GM19238 (cell line): Measurements from ENCODE around the gene EXT2.

Experiments
- DNase-seq: peaks from one replicate; pipeline ENCODE4 v3.0.0; 2011; ENCODE audit warnings: low spot score; ENCODE audit not compliant: insufficient read length

Gene EXT2

DNA sequence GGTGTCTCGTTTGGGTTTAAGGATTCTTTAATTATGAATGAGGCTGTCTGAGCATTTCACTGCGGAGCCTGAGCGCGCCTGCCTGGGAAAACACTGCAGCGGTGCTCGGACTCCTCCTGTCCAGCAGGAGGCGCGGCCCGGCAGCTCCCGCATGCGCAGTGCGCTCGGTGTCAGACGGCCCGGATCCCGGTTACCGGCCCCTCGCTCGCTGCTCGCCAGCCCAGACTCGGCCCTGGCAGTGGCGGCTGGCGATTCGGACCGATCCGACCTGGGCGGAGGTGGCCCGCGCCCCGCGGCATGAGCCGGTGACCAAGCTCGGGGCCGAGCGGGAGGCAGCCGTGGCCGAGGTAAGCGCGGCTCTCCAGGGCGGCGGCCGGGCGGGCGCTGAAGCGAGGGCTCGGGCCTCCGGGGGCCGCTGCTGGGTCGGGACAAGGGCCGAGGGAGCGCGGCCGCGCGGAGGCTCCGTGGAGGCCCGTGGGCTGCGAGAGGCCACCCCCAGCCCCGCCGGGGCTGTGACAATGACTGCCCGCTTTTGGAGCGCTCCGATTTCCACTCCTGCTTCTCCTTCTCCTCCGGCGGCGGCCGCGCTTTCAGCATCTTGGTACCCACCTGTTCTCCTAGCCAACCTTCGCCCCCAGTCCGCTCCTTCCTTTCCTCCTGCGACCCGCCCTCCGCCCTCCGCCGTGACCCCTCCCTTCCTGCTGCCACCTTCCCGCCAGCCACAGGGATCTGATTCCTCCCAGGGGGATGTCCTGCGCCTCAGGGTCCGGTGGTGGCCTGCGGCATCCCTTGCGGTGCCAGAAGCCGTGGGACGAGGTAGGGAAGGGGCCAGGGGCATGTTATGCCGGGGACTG, at the start of gene EXT2:
Gene EXT2, plus strand, starts transcription at position 173 of the 854 bp plus-strand sequence. CDS start 12,035 bp downstream, outside the sequence.
- DNase-seq: peak; percentile 90

DNA sequence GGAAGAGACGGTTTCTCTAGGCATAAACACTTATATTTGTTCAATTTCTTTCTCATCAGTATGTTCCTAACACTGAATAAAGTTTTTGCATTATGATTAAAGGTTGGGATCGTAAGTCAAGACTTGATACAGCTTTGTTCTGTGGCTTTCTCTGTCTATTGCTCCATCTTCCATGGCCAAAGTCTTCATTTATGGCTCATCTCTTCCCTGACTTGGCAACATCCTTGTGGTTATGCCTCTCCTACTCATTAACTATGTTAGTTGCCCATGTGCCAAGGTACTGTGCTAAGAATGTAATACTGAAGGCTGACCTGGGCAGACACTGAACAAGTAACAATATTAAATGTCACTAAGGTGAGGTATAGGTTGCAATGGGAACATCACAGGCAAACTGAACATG, 49.3 kb upstream of the EXT2 start:
- DNase-seq: no peak

DNA sequence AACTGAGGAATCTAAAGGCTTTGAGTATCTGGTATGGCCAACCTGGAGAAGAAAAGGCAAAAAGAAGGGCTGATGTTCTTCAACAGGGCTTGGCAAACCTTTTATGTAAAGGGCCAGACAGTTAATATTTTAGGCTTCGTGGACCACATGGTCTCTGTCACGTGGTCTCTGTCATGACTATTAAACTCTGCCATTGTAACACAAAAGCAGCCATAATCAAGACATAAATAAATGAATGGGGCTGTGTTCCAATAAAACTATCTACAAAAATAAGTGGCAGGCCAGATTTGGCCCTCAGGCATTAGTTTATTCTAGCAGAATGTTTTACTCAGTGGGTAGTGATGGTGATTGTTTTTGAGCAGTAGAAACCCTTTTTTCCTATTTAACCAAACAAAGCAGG, 48.2 kb upstream of the EXT2 start:
- DNase-seq: no peak

DNA sequence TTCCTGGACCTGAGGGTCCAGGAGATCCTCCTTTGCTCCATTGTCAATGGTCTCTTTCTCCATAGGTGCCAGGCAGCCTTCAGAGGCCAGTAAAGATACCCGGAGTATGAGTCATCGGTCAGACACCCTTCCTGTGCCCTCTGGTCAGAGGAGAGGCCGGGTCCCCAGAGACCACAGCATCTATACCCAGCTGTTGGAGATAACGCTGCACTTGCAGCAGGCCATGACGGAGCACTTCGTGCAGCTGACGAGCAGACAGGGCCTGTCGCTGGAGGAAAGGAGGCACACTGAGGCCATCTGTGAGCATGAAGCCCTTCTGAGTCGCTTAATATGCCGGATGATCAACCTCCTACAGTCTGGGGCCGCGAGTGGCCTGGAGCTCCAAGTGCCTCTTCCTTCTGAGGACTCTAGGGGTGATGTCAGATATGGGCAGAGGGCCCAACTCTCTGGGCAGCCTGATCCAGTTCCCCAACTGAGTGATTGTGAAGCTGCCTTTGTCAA, 47.5 kb upstream of the EXT2 start, which contains the start of gene ACCSL:
Gene ACCSL, plus strand, starts transcription at position 51 of the 501 bp plus-strand sequence. Its CDS starts 56 bp downstream, at position 107.
- DNase-seq: no peak

DNA sequence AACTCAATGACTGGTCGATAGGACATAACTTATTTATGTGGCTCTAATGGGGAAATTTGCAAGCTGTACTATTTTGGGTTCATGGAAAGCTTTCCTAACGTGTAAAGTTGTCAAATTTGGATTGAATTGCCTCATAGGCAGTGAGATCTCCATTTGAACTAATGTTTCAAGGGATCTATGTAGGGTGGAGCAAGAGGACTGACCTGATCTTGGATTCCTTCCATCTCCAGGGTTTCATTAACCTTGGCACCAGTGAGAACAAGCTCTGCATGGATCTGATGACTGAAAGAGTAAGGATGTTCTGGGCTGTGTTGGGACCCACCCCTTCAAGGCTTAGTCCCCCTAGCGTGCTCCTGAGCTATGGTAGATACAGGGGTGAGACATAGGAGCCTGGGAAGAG, 45.6 kb upstream of the EXT2 start:
- no peak for DNase-seq

DNA sequence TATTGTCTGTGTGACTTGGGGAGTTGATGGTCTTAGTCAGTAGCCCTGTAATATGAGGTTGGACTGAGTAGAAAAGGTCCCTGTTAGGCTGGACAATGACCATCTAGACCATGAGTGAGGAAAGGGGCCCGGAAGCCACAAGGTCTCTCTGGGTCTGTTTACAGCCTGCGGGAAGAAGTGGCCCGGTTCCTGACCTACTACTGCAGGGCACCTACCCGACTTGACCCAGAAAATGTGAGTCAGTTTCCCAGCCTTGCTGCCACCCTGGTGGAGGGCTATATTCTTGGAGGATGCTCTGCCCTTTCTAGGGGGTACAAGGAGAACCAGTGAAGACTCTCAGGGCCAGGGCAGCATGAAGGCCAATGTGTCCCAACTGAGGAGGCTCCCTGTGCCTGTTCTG, 44.3 kb upstream of the EXT2 start:
- DNase-seq: no peak

DNA sequence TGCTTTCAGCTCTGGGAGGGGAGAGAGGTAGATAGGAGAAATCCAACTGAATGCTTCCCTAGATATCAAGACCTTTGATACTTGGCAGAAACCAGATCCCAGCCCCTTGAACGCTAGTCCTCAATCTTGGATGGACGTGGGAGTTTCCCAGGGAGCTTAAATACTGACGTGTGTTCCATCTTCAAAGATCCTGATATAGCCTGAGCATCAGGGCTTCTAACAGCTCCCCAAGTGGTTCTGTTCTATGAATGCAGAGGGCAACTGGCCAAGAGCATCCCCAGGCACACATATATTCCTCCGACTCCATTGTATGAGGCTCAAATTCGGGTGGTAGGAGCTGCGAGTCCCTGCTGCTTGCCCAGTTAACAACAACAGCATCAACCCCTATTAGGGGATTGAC, 38.1 kb upstream of the EXT2 start:
- DNase-seq: no peak

DNA sequence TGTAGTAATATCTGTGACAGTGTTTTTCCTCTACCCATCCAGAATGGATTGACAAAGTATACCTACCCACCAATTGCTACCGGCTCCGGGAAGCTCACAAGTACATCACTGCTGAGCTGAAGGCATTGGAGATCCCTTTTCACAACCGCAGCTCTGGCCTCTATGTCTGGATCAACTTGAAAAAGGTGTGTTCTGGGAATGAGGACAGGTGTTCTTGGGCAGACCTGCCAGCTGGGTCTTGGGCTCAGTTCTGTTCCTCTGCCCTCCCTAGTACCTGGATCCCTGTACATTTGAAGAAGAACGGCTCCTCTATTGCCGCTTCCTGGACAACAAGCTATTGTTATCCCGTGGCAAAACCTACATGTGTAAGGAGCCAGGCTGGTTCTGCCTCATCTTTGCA, 37.2 kb upstream of the EXT2 start:
- DNase-seq: no peak

DNA sequence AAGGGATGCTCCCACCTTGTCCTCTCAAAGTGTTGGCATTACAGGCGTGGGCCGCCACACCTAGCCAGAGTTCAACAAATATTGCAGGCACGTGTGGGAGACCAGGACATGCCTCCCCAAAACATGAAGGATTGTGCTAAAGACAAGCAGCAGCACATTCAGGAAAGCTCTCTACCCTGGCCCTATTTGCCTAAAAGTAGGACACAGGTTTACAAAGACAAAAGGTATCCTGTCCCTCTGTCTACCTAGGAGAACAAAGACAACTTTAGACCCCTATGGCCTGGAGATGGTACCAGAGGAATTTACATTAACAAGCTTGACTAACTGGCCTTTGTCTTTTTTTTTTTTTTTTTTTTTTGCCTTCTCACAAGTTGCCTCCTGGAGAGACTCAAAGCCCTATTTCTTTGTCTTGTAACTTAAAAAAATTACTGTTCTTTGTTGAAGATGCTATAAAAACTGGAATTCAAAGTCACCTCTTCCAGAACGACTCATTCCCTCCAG, 30.3 kb upstream of the EXT2 start:
- DNase-seq: no peak

DNA sequence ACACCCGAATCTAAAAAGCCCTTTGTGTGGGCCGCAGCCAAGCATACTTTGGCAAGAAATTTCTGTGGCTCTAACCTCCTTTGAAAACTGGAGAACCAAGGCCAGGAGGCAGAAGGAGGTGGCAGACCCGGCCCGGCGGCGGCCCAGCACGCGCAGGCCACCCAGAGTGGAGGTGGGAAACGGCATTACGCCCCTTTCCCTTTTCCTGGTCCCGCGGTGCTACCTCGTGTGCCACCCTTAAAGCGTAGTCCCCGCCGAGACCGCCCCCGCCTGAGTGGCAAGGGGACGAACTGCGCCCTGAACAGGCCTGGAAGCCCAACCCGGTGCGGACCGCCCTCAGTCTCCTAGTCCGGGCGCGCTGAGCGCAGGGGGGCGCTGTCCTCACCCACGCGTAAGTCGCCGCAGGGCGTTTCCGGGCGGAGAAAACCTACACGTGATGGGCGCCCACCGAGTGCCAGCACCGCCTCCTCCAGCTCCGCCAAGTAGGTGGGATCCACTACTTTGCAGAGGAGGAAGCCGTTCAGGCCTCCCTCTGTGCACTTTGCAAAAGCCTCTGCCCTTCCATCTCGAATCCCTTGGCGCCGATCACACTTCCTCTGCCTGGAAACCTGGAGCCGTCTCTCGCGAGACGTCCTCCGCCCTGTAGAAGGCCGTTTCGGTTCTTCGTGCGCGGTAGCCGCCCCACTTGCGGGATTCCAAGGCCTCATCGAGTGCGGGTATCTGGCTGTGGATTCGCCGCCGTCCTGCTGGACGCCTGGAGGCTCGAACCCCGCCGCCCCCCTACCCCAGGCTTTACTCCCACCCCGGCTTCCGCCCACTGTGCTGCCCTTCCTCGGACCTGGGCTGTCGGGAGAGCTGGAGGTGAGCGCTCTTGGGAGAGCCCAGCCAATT, 29.4 kb upstream of the EXT2 start, which contains the start of gene ACCS:
Gene ACCS, plus strand, starts transcription at position 430 of the 891 bp plus-strand sequence. CDS start 1,358 bp downstream, outside the sequence.
- peak; percentile 86 for DNase-seq

DNA sequence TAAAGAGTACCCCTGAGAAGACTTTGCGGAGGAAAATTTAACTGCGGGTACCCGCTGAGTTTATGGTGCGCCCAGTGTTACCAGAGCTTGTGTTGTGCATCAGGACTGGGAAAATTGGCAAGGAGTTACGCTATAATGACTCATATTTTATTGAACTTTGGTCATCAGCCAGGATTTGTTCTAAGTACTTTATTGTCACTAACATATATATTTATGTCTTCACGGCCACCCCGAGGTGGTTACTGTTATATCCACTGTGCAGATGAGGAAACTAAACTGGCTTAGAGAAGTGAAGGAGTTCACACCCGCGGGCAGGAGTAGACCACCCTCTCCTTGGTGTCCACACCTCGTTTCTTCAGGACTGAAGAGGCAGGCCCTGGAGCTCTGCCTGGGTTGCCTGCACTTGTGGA, 28.7 kb upstream of the EXT2 start:
- DNase-seq: no peak

DNA sequence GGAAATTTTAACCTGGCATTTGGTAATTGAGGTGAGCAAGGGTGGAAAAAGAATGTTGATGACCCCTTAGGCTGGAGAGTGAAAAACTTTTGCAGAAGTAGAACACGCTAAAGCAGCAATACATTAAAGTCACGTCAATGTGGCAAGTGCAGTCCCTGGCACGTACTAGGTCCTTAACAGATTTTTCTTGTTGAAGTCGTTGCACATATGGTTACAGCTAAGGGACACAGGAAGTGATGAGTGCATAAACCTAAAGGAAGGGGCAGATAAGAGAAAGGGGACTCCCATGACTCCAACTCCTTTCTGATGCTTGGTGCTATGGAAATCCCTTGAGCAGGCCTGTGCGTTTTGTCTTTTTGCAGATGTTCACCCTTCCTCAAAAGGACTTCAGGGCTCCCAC, 28.2 kb upstream of the EXT2 start:
- no peak for DNase-seq

DNA sequence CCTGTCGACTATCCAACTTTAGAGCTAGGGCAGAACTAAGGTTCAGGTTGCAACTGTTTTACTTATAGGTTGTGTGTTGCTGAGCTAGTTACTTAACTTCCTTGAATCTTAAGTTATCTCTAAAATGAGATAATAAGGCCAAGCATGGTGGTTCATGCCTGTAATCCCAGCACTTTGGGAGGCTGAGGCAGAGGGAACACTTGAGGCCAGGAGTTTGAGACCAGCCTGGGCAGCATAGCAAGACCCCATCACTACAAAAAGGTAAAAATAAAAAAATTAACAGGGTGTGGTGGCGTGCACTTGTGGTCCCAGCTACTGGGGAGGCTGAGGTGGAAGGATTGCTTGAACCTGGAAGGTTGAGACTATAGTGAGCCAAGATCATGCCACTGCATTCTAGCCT, 27.3 kb upstream of the EXT2 start:
- DNase-seq: no peak

DNA sequence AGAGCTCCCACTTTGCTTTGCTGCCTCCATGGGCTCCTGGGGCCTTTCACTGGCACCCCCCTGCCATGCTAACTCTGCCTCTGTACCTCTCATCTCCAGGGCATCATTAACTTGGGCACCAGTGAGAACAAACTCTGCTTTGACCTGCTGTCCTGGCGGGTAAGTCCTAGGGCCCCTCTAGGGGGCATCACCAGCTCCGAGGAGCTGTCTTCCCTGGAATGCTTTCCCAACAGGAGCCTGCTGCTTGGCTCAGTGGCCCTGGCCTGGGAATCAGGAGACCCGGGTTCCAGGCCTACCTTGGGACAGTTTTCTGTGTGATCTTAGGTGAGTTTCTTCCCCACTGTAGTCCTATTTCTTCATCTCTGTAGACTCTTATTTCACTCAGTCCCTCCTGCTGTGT, 24.3 kb upstream of the EXT2 start:
- no peak for DNase-seq

DNA sequence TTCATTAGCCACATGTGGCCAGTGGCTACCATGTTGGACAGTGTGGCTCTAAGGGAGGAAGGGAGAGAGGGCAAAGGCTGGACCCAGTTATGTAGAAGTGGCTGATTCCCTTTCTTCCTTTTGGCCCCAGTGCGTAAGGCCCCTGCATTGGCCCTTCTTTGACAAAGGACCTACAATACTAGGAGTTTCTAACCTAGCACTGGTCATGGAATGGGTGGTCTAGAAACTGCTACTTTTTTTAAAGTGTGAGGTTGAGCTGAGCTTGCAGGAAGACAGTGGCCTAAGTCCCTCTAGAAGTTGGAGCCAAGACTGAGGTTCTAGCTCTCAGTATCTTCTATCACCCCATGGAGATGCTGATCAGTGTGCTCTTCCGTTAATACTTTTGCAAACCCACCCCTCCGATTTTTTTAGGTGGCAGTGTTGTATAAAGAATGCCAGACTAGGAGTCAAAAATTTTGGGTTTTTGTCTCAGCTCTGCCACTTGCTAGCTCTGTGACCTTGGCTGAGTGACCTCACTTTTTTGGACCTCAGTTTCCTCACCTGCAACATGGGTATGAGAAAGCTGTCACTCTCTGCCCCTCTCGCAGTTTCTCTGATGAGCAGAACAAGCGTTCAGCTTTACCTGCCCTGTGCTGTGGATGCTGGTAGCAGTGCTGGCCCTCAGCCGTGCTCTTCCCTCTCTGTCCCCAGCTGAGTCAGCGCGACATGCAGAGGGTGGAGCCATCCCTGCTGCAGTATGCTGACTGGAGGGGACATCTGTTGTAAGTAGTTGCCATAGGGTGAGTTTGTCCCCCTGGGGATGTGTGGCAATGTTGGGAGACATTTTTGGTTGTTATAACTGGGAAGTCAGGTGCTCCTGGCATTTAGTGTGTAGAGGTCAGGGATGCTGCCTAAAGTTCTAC, 22.5 kb upstream of the EXT2 start:
- no peak for DNase-seq

DNA sequence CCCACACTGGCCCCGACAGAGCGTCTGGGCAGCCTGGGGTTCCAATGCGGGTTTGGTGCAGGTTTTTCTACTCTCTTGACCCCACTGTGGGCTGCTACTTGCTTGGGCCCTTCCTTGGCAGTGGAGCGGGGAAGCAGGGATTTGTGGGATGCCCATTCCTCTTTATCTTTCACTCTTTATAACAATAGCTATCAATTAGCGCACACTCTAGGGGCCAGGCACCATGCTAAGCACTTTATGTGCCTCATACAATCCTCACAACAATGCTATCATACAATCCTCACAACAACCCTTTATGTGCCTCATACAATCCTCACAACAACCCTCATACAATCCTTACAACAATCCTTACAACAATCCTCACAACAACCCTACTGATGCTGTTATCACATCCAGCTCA, 16.7 kb upstream of the EXT2 start:
- no peak for DNase-seq

DNA sequence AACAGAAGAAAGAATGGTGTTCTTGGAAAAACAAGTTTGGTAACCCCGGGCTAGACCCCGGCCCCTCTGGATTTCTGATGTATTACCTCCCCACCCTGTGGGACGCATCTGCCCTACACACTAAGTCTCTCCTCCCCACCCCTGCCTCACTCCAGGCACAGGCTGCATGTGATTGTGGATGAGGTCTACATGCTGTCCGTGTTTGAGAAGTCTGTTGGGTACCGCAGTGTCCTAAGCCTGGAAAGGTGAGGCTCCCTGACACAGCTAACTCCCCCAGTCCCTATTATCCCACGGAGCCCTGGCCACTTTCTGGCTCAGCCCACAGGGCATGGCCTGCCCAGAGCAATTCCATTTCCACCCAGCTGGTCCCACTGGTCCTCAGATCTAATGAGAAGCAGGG, 16.1 kb upstream of the EXT2 start:
- DNase-seq: no peak

DNA sequence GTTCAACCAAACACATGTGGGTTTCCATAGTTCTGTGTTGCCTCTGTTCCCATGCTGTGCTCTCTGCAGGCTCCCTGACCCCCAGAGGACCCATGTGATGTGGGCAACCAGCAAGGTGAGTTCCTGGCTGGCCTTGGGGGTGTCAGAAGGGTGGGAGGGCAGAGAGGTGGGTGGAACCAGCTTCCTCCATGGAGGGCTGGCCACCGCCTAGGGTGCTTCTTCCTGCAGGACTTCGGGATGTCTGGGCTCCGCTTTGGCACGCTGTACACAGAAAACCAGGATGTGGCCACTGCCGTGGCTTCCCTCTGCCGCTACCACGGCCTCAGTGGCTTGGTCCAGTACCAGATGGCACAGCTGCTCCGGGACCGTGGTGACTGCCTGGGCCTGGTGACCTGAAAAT, 14.5 kb upstream of the EXT2 start:
- no peak for DNase-seq

DNA sequence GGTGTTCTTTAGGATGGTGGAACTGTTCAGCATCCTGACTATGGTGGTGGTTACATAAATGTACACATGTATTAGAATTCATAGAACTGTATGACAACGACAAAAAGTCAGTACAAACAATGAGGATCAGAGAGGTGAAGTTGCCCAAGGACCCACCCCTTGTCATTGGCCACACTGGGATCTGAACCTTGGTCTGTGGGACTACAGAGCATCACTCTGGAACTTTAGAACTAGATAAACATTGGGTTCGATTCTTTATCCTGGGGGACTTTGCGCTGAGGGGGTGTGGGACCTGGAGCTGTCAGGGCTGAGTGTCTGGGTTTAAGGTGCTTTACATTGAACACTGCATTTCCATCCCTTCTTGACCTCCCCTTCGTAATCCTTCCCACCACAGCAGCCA, 12.8 kb upstream of the EXT2 start:
- DNase-seq: no peak

DNA sequence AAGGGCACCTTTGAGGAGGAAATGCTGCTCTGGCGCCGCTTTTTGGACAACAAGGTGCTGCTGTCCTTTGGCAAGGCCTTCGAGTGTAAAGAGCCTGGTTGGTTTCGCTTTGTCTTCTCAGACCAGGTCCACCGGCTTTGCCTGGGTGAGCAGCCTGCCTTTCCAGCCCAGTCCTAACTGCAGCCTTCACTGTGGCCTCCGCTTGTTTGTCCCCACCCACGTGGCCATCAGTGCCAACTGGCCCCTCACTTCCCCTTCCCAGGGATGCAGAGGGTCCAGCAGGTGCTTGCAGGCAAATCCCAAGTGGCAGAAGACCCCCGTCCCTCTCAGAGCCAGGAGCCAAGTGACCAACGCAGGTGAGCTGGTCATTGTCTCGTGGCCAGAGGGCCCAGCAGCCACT, 12.0 kb upstream of the EXT2 start:
- DNase-seq: no peak

DNA sequence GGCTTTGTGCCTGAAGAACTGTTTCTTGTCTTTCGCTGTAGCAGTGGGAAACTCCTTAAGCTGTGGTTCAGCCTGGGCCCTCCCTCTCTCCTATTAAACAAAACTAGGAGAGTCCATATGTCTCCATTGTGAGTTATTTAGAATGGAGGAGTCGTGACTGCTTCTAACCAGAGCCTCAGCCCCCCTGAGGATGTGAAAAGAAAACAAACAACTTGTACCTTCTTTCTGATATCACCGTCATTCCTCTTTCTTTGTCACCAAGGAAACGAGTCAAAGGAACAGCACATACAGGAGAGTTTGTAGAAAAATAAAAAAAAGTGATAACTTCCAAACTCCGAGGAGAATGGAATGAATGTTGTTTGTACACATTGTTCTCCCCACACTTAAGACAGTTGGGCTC, 11.6 kb upstream of the EXT2 start:
- no peak for DNase-seq
